ENCODE data around the gene CTIF.

DNA sequence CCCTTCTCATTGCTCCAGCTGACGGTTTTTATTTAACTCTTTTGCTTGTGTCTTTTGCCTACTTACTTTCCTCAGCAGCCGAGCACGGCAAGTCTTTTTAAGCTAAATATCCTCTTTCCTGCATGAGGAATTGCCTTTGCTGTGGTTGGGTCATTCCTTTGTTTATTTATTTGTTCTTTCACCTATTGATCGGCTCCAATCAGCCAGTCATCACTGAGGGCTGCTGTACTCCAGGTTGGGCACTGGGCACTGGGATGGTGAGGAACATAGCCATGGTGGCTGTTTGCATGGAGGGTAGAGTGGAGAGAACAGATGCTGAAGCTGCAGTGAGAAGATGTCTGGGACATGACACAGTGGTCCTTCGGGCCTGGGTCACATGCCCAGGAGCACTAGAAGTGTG is 105.2 kb downstream of the CTIF start:
- TF ChIP-seq CTCF (conservative IDR thresholded peaks at IDR 0.05 in 1 of 2, IDR thresholded peaks at IDR 0.05 in 1 of 2; ENCODE audit: low read depth in 1 of 2, low read length in 2 of 2) (no peak), EZH2 (IDR thresholded peaks at IDR 0.05; ENCODE audit: low read length, missing control alignments) (no peak)
